Fibroblast of the conjunctiva (primary cell): ENCODE measurements around the gene ATP10B.
"Not testable (repeated sequence)": the region's sequence is repeated elsewhere in the genome, so short reads cannot be mapped to it uniquely, and the experiment has no call there.

Experiments
- DNase-seq: peaks from one replicate; pipeline ENCODE4 v3.0.0-alpha.2; 2010; ENCODE audit warnings: low read depth

ATP10B gene

DNA sequence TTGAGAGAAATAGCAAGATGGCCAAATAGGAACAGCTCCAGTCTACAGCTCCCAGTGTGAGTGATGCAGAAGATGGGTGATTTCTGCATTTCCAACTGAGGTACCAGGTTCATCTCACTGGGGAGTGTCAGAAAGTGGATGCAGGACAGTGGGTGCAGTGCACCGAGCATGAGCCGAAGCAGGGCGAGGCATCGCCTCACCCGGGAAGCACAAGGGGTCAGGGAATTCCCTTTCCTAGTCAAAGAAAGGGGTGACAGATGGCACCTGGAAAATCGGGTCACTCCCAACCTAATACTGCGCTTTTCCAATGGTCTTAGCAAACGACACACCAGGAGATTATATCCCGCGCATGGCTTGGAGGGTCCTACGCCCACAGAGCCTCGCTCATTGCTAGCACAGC lies 39.0 kb downstream of the ATP10B start:
- DNase-seq, result not testable (repeated sequence)

DNA sequence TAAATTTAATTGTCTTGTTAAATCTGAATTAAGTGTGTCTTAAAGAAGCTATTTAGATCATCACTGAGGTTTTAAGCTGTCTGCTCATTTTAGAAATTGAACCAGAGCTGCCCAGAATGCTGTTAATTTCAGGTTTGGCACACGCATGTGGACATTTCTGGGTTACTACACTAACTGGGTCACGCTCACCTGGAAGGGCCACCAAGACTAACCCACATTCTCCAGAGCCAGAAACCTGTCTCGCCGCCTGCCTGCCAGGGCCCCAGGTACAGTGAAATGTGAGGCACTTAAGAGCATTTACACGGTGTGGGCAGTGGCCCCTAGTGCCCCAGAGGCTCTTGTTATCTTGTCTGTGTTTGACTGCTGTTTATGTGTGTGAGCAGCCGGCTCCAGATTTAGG lies 46.6 kb downstream of the ATP10B start:
- DNase-seq, result no peak

DNA sequence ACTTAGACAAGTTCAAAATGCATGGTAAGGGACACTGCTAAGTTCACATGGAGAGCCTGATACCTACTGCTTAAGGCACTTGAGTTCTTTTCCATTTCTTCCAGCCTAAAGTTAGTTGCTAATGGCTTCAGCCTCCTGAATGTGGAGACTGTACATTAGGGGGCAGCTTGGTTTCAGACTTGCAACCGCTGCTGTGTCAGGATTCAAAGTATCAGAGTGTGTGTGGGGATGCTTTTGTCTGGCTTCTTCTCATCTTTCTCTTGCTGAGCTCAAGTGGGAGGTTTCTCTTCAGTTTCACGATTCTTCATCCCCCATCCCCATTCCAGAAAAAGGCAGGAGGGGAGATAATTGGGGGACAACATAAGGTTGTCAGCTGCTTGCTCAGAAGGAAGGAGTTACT lies 49.4 kb downstream of the ATP10B start:
- no peak for DNase-seq

DNA sequence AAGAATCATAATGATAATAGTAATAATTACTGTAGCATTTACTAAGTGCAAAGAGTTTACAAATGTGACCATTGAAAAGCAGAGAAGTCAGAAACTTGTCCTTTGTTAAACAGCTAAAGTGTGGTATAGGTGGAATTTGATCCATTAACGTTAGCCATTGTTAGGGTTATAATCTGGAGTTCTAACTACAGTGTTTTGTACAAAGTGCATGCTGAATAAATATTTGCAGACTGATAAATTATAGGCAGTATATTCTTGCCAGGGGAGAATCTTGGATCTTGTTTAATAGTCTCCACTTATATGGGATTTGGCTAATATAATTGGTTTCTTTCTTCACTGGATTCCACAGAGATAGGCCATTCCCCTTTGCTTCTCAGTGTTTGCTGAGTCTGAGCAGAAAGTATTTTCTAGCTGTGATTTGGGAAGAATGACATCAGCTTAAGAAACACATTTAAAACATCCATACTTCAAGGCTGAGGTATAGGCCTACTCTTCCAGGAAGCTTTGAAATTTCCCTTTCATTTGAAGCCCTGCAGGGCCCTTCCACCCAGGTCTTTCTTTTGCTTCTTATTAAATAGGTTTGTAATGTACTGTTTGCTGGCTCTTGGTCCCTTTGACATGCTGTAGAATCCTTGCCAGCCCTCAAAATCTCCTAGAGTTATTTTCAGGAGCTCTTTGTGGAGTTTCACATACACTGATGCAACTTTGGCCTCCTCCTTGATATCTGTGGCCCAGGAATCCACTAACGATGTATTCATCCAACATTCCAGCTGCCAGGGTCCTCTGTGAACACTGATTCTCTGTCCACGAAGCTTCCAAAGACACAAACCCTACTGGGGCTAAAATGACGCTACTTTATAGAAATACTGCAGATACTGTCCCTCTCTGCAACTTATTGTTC lies 51.4 kb downstream of the ATP10B start:
- DNase-seq, result no peak

DNA sequence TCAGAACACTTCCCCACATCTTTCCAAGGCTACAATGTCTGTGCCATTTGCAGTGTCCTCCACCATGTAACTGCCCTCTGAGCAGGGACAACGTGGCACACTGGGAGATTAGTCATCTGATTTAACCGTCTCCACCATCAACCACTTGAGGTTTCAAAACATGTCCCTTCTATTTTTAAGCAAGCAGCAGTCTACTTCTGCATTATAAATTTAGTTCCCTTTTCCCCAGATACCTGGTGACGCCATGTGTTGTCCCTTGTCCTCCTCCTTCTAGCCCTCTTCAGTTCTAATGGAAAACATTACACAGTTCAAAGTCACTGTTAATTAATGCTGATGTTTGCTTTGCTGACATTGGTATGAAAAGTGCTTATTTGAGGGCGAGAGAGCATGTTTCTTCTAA lies 52.8 kb downstream of the ATP10B start:
- no peak for DNase-seq

DNA sequence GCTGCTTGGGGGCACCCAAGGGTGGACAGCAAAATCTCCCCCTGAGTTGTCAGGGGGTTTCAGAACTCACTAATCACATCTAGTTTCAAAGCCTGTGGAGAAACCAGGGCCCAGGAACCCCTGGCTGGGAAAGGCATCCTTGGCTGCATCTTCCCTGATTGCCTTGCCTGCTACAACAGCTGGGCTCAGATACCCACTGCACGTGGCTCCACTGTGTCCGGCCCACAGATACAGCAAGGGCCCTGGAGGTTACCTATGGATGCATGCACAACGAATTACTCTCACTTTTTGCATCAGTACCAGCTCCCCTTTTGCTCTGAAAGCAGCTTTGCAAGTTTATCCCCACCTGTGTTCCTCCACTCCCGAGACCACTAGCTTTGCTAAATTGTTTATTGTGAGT lies 55.0 kb downstream of the ATP10B start:
- DNase-seq, result no peak

DNA sequence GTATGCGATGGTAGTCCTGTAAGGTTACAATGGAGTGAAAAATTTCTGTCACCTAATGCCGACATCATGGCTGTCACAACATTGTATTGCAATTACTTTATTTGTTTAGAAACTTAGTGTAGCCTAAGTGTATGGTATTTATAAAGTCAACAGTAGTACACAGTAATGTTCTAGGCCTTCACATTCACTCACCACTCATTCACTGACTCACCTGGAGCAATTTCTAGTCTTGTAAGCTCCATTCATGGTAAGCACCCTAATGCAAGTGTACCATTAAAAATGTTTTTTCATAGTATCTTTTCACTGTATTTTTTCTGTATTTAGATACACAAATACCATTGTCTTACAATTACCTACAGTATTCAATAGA lies 58.5 kb downstream of the ATP10B start:
- DNase-seq, result no peak

DNA sequence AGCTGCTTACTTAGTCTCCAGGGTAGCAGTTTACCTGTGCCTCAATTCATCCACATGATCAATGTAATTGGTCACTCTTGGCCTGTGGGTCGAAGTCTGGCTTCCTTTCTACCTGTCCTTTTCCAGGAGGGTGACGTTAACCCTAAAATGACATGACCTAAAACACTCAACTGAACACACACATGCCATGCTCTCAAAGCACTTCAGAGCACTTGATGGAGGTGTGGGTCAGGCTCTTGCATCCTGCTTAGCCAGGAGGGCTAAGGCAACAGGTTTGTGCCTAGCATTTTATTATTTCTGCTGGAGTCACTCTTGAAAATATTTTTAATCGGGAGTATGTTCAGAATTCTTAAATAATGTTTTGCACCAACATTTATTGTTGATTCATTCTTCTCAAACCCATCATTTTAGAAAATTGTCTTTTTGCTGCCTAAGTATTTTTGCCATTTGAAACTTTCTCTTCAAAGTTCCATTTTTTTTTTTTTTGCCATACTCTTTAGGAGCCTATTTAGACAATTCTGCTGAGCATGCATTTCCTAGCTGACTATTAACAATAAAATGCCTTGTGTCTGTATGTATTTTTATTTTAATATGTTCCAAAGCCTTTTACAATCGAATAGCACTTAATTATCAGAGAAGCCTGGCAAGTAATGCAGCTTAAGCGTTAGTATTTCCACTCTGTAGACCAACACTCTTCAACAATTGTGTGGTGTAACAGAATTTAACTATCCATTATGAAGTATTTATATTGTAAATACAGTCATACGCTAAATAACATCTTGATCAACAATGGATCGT lies 59.1 kb downstream of the ATP10B start:
- DNase-seq, result no peak

DNA sequence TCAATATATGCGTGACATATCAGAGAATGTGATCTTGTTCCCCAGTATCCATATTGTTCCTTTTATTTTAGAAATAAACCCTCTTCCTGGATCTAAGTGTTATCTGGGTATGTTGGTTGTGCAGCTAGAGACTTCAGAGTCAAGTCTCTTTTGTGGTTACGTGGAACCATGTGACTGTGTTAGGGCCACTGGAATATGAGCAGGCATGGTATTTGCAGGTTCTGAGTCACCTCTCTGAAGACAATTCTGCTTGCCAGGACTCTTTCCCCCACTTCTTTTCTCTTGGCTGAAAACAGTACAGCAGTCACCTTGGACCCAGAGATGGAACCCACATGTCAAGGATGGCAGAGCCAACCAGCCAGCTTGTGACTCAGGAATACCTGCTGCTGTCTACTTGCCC lies 59.7 kb downstream of the ATP10B start:
- DNase-seq, result no peak

DNA sequence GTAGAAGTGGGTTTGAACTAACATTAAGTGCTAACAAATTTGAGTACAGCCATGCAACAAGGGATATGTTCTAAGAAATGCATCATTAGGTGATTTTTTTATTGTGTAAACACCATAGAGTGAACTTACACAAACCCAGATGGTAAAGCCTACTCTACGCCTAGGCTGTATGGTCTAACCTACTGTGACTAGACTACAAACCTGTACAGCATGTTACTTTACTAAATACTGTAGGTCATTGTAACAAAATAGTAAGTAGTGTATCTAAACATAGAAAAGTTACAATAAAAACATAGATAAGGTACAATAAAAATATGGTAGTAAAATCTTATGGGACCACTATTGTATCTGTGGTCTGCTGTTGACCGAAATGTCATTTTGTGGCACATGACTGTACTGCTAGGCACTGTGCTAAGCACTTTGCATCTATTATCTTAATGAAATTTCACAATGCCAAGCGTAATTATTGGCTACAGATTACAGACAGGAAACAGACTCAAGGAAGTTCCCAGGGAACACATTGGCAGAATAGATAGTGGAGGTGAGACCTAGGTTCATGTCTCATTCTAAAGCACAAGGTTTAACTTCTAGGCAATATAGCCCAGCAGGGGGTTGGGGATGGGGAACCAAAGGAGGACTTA lies 62.7 kb downstream of the ATP10B start:
- no peak for DNase-seq

DNA sequence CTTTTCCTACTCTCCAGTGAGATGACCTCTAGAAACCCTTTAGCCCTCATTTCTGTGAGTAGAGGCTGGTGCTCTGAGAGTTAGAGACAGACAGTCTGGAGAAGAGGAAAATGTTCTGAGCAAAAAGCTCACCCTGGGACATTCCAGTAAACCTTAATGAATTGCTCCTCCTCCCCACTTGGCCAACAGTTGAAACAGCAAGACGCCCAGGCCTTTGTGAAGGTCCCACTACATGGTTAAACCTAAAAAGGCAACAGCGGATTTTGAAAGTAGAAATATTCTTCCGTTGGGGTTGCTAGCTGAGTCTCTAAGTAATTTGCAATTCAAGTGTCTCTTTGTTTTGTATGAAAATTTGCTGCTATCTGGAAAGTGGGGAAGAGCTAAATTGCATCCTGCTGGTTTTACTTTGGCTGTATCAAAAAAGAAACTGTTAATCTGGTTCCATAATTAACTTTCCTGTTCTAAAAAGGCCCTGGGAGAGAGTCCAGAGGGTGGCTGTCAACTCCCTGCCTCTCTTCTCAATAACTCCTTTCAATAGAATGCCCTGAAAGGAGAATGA lies 63.8 kb downstream of the ATP10B start:
- no peak for DNase-seq

DNA sequence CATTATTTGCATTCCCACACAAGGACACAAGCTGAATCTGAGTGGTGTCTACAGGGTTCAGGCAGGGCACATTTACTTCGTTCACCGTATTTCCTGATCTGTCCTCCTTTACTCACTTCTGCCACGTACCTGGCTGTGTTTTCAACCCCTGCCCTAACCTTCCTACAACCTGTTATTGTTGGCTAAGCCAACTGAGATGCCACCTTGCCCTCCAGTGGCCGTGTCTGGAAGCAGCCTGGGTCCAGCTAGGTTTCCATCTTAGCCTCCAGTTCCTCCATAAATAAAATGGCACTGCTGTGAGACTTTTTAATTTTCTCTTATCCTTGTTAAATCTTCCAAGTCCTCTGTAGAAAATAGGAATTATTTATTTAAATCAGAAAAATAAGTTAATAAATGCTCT lies 64.8 kb downstream of the ATP10B start:
- no peak for DNase-seq

DNA sequence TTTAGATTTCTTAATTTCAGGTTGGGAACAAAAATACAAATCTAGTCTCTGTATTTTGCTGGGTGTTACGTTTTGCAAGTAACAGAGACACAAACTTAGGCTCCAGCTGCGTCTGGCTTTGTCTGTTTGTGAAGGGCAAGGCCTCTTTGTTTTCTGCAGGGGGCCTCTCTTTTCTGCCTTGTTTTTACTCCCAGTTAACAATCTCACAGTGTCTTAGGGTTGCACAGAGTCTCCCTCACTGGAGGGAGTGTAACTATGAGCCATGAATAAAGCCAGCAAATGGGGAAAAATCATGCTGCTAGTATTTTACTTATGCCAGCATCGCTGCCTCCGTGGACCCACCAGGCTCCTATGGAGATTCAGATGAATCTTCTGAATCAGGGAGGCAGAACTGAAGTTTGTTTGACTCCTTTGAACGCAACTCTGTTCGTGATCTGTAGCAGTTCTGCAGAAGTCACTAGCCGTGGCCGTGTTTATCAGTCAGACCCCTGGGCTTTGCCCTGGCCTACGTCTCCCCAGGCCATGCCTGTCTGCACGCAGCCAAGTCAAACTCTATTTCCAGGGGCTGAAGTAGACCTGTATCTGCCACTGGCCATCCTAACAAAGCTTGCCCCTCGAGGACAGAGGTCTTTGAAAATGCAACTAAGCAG lies 77.2 kb downstream of the ATP10B start:
- DNase-seq, result no peak

DNA sequence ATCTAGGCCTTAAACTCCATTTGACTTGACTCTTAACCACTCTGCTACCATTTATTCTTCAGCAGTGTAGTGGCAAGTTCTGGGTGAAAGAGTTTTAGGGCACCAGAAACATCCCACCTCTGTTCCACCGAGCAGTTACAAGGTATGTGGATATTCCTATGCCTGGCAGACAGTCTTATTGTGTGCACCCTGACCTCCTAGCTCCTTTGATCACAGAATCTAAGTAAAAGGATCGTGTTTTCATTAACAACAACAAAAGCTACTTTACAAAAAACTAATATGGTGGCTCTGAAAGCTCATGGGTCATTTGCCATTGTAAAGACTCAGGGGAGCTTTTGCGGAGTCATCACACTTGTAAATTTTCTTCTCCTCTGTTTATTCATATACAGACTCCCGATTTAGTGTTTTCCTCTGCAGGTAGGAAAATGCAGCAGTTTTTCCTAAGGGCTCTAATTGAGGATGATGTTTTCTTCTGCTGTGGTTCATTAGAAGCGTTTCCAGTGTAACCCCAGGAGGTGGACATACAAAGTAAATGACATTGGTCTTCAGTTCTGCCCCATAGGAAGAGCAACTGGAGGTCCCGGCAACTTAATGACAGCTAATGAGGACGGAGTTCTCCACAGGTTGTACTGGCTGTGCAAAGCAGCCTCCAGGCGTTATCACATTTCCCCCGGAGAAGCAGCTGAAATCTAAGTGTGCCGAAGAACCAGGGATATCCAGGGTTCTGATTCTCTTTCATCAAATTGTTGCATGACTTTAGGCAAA lies 78.2 kb downstream of the ATP10B start:
- no peak for DNase-seq

DNA sequence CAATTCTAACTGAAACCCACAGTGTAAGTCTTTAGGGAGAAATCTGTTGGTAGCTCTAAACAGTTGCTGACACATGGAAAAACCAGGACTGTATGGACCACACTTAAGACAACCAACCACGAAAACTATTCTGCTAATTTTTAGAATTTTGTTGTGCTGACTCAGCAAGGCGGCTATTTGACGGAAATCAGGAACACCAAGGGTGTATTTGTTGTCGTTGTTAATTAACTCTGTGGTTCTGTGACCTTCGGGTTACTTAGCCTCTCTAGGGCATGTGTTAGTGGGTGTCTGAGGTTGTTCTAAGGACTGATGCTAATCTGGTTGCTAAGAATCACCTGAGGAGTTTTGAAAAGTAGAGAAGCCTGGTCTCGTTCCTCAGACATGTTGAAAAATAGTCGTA lies 79.2 kb downstream of the ATP10B start:
- no peak for DNase-seq

DNA sequence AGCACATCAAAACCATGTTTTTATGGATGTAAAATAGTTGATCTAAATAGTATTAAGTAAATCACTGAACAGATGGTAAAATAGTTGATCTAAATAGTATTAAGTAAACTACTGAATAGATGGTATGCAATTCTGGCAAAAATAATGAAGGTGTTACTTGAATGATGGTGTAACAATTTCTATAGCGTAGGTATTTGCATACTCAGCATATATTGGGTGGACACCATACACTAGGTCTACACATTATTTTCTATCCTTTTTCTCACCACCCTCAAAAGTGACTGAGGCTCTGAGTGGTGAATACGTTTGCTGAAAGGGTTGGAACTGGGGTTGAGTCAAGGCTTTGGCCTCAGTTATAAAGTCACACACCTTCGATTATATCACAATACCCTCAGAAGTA lies 81.3 kb downstream of the ATP10B start:
- no peak for DNase-seq

DNA sequence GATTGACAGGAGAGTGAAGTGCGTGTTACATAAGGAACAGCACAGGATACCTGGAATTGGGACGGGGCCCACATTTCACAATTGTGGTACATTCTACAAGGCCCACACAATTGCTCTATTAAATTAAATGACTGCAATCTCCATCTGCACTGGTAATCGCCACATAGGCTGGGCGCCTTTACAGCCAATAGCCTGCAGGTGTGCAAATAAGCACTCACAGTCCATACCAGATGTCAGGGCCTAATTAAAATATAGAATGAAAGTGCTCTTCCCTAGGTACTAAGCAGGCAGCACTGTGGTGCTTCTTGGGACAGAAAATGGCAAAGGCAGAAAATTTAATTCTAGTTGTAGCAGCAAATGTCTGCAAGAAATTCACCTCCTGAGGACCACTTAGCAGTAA lies 82.7 kb downstream of the ATP10B start:
- DNase-seq, result no peak

DNA sequence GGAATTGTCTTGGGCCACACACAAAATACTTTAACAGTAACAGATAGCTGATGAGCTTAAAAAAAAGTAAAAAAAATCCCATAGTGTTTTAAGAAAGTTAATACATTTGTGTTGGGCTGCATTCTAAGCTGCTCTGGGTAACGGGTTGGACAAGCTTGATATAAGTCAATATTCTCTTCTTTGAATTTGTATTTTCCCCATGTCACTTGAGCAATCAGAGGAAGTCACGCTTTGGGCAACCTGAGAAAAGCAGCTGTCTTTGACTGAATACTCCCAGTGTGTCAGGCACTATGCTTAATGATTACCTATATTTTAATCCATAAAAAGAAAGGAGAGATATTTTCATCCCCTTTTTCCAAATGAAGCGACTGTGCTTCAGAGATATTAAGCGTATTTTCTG lies 84.9 kb downstream of the ATP10B start:
- no peak for DNase-seq

DNA sequence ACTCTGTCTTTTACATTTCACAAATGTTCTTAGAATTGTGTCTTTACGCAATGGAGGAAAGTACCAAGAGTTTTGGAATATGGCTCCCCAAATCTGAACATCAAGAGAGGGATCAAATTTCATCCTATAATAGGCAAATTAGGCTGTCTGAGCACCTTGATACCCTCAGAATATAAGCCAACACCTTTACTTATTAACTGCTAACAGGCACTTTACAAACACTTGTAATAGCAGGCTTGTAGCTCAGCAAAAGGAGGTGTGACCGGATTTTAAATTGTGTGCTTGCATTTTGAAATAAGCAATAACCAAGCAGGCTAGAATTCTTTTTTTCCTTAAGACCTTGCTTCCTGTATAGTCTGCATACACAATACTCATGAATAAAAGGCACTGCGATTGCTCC lies 92.0 kb downstream of the ATP10B start:
- no peak for DNase-seq

DNA sequence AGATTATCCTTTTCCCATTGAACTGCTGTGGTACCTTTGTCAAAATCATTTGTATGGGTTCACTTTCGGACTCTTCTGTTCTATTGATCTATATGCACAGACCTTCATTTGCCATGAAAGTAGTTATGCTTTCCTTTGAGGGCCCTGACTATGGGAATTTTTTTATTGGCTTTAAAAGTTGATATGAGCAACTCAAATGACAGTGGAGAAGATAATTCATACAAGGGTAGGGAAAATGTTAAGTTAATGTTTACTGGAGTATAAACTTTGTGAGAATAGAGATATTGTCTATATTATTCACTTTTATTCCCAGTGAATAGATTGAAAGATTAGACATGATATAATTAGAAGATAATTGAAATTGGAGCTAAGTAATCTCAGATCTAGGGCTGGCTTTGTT lies 94.8 kb downstream of the ATP10B start:
- no peak for DNase-seq

DNA sequence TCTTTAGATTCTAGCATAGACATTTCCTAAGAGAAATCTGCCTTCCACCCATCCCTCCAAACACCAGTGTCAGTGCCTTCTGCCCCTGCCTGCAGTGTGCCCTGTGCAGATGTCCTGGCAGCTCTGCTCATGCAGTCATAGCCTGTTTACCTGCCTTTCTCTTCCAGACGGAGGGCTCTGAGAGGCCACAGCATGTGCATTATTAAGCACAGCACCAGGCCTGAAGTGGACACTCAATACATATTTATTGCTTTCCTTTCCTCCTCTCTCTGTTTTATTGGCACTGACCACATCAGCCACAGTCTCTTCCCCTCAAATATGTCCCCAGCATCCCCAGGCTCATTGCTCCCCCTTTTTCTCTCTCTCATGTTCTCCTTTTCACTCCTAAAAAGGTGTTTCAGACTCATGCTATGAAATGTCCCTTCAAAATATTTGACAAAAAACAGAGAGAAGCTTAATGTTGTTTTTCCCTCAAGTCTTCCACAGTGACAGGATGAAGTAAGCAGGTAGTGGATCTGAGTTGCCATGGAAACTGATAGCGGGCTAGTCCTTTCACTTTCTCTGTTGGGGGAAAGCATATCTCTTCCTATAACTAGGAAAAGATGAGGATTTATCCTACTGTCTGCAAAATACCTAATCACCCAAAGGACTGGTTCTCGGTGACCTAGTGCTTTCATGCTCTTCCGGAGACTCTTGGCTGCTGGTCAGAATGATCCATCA lies 100.9 kb downstream of the ATP10B start:
- no peak for DNase-seq
